HG03025 (cell line): ENCODE data around the gene TSFM.
"Not testable (repeated sequence)": the region's sequence is repeated elsewhere in the genome, so short reads cannot be mapped to it uniquely, and the experiment has no call there.

ENCODE experiments used
- ATAC-seq: cut with Tn5 transposase; IDR thresholded peaks from one replicate; pipeline ENCODE4 v1.9.1; 2021; ENCODE audit warnings: mild to moderate bottlenecking, moderate library complexity; ENCODE audit not compliant: unreplicated experiment, low FRiP score

Gene TSFM

GRCh38 chr12:57813111-57813970, 30.8 kb downstream of the TSFM start:
- ATAC-seq, result no peak

- ATAC-seq, result no peak
Observed at GRCh38 chr12:57813971-57814772, 31.6 kb downstream of the TSFM start.

- no peak for ATAC-seq
Observed at GRCh38 chr12:57815177-57816000, 32.8 kb downstream of the TSFM start.

GRCh38 chr12:57816001-57816854, 33.6 kb downstream of the TSFM start:
- ATAC-seq, result no peak

- ATAC-seq, result no peak
Observed at GRCh38 chr12:57816855-57817151, 34.2 kb downstream of the TSFM start.

- ATAC-seq, result no peak
Observed at GRCh38 chr12:57817261-57817989, 34.8 kb downstream of the TSFM start.

GRCh38 chr12:57817990-57818331, 35.4 kb downstream of the TSFM start:
- ATAC-seq, result not testable (repeated sequence)

- ATAC-seq, result not testable (repeated sequence)
Observed at GRCh38 chr12:57820119-57820518, 37.5 kb downstream of the TSFM start.

- not testable (repeated sequence) for ATAC-seq
Observed at GRCh38 chr12:57821015-57821414, 38.4 kb downstream of the TSFM start.

- no peak for ATAC-seq
Observed at GRCh38 chr12:57821474-57822214, 39.1 kb downstream of the TSFM start.

GRCh38 chr12:57822392-57823130, 40.0 kb downstream of the TSFM start:
- ATAC-seq, result no peak

- ATAC-seq, result no peak
Observed at GRCh38 chr12:57823131-57823907, 40.7 kb downstream of the TSFM start.

GRCh38 chr12:57823908-57824640, 41.5 kb downstream of the TSFM start:
- no peak for ATAC-seq

GRCh38 chr12:57825451-57825850, 42.9 kb downstream of the TSFM start:
- no peak for ATAC-seq

- no peak for ATAC-seq
Observed at GRCh38 chr12:57826400-57826799, 43.8 kb downstream of the TSFM start.

GRCh38 chr12:57826966-57827365, 44.4 kb downstream of the TSFM start:
- no peak for ATAC-seq
